Midbrain (tissue), 1 donor: Measurements from ENCODE around the gene NOCT.
A peak's percentile ranks its signal among the peaks of the same experiment; 100 is the strongest.
"Not testable (repeated sequence)": the region's sequence is repeated elsewhere in the genome, so short reads cannot be mapped to it uniquely, and the experiment has no call there.

Experiments used
- DNase-seq: peaks from one replicate; lab custom pipeline; 2025; lab: John Stamatoyannopoulos, UW

The NOCT gene

DNA sequence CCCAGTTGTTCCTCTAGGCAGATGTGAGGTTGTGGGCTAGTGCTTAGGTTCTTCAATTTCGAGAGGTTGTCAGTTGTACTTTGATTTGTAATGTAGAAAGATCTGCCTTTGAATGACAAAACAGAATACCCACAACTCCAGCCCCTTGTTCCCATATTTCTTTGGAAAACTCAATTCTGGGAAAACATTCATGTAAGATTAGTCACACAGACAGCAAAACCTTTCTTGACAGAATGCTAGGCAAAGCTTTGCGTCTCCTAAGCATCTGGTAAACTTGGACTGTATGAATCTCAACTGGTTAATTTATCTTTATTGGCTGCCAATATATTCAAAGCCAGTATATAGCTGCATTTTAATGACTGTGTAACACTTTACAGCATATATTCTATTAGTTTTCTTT, 34.9 kb downstream of the NOCT start:
- DNase-seq = no peak

DNA sequence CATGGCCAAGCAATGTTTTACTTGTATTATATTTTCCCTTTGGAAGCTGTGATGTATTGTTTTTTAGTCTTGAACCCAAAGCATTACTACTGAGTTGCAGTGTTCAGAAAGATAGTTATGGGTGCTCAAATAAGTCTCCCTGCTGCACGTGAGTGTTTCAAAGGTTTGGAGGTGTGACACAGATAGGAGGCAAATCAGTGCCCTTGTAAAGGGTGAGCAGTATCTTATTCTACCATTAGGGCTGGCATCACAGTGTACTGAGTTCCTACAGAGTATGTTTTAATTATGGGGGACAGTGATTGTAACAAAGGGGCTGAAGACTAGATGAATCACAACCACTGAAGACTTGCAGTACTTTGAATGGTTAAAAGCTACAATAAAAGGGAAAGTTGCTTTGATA, 38.3 kb downstream of the NOCT start:
- DNase-seq = no peak

DNA sequence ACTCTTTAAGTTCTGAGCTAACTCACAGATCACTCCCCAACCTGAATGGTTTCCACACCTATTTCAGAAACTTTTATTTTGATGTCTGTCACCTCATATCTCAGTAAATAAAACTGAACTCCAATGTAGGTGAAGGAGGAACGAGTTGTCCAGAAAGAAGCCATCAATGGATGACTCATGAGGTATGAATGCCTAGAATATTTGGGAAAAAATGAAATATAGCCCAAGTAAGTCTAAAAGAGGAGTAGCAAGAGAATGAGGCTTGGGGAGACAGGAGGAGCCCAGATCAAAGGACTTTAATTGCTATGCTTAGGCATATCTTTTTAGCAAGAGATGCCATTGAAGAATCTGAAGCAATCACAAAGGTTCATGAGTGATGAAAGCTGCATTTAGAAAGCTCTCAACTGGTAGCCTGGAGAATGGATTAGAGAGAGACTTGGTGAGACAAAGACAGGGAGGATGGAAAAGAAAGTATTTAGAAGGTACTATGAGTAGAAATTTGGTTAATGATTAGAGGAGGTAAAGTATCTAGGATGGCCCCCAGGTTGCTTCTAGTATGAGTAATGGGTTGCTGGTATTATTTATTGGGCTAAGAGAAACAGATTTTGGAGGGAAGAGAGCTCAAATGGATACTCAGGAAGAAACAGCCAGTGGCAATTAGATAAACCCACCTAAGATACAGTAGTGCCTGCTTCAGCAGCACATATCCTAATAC, 39.4 kb downstream of the NOCT start:
- DNase-seq = no peak

DNA sequence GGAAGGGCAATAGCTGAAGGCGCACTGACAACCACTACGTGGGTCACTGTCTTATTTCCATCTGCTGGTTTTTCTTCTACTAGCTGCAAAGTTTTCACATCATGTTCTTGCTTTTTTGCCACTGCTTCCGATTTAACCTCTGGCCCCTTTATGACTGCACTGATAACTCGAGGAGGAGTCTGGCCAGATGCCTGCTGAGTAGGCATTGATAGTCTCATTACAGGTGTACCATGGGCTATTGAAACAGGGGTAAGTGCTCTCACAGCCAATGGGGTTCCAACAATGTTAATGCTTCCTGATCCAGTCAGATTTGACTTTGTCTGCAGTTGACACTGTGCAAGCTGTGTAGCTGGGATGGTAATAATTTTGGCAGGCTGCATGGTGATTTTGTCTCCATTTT, 43.4 kb downstream of the NOCT start:
- DNase-seq = not testable (repeated sequence)

DNA sequence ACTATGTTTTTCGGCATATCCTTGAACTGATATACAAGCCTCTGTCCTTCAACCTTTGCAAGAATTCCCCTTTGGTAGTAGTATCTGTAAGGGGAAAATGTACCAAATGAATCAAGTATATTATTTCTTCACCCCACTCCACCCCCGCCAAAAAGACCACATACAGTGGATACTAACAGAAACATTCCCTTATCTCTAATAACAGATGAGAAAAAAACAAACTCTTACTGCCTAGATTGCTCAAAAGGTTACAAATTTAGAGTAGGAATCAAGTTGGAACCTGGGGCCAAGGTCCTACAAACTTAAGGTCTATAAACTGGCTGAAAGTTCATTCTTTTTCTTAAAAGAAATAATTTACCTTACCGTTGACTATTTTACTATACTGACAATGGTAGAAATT, 45.0 kb downstream of the NOCT start:
- no peak for DNase-seq

DNA sequence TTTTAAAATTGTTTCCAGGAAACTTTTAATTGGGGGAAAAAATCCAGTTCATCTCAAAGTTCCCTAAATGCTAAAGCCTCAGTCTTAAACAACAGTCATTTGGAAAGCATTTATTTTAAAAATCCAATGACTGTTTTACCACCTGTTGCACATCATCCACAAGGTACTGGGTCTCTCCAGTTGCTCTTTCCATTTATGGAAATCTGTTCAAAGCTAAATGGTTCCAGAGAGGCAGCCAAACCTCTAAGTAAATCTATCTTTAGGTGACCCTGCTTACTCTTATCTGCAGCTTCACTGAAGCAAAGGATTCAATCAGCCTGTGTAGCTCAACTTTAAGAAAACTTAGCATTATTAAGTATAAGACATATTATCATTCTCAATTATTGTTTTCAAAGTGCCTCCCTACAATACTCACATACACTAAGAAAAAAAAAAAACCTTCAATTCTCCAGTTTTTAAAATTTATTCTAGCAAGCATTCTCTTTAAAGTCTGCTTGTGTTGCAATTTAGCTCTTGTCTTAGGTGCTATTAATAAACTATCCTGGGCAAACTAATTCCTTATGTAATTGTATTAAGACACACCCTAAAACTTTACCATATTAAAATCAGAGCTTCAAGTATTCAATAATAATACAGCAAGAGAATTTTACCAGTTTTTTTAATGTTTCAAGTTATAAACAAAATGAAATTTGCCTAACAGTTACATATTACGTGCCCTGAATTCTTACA, 60.6 kb downstream of the NOCT start:
- DNase-seq = no peak

DNA sequence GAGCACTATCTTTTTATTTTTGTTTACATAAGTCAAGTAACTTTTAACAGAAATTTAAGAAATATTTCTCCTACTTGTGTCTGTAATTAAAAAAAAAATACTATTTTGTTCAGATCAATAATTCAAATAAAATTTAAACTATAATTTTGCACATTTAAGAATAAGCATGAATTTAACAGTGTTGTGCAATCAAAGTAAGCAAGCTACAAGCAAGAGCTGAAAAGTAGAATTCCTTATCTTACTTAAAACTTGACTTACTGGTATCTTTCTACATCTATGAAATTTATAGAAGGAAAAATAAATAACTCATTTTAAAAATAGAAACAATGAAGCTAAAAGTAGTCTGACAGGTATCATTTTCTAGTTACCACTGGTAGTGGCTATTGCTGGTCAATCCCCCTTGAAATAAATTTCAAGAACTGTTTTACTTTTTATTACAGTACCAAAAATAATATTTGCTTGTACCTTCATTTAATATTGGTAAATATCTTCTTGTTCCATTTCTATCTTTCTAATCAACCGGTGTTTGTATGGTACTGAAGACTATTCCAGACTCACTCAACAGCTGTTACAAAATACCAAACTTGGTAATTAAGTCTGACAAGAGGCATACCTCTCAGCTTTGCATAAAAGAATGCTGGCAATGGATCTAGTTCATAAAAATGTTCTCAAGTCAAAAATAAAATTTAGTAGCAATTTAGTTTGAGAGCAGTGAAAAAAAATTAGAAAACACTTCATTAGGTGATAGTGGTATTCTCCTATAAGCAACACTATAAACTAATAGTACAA, 62.2 kb downstream of the NOCT start:
- DNase-seq = no peak

DNA sequence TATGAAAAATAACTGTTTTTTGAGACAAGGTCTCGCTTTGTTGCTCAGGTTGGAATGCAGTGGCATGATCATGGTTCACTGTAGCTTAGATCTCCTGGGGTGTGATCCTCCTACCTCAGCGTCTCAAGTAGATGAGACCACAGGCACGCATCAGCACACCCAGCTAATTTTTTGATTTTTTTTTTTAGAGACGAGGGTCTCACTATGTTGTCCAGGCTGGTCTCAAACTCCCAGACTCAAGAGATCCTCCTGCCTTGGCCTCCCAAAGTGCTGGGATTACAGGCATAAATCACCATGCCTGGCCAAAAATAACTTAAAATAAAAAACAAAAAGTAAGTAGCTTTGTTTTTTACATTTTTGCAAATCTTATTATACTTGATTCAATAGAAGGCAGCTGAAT, 63.3 kb downstream of the NOCT start:
- DNase-seq = no peak

DNA sequence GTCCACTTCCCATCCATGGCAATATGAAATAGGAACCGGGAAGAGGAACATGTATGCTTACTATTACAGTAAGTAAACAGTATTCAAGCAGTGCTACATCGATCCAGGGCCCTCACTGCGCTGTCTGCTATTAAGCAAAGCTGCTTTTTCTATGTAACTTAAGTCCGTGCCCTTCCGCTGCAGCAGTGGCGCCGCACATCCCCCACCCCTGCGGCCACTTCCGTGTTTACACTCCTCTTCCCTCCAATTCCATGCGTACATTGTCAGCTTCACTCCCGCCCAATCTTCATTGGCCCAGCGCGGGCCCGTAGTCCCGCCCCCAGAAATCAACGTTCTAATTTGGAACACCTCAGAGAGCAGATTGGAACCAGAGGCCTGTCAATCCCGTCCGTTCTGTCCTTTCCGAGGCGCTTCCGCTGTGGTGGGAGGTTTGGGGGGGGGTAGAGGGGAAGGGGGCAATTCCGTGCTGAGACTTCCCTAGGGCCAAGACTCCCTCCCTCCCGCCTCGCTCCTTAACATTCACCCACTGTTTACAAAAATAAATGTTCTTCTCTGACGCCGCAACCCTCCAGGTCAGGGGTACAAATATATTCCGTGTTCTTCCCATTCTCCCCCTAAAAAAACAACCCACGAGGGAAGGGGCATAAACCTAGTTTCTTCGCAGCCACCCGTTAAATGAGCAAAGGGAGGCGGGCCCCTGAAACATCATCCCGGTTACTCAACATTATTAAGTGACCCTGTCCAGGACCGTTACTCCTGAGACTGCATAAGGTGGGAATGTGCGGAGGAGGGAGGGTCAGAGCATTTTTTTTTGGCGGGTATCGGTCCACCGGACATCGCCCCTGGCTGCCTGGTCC, 67.4 kb downstream of the NOCT start:
- peak; percentile 98 for DNase-seq

DNA sequence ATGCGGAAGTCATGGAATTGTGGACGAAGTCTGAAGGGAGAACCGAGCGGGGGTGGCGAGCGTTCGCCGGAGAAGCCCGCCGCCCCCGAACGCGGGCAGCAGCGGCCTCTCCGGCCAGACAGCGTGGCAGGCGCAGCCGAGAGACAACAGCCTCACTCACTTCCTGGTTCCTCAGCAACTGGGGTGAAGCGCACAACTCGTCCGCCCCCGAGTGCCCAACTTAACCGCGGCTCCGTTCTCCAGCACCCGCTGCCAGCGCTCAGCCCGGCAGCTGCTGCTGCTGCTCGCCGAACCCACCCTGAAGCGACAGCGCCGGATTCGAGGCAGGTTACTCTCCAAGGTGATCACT, 68.0 kb downstream of the NOCT start:
- DNase-seq = peak; percentile 81

DNA sequence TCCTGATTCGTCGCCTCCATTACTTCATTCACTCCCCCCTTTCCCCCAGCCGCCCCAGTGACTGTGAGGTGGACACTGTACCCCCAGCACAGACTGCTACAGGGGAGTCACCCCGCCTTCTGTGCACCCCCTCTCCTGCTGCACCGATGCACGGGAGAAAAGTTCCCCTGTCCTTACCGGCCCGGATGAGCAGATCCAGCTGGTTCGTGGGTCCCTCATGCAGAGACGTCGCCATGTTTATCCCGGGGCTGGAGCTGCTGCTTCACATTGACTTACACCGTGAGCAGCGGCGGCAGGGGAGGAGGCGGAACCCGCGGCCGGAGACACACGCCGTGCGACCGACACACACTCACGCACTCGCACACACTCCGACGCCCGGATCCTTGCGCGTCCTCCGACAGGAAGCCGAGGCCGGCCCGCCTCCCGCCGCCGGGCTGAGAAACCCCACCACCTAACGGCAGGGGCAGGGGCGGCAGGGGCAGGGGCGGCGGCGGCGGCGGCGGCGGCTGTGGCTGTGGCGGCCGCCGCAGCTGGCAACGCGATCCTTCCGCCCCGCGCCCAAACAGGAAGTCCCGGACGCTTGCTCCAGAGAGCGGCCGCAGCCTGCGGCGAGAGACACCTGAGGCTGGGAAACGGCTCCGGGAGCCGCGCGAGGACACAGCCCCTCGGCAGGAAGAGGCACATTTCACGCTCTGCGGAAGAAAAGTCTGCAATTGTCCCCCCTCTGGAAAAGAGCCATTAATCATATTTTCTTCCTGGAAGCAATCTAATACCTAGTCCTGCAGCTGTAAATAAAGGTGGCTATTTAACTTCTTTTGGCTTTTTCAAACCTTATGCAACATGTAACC, 68.6 kb downstream of the NOCT start:
- DNase-seq = peak; percentile 82

DNA sequence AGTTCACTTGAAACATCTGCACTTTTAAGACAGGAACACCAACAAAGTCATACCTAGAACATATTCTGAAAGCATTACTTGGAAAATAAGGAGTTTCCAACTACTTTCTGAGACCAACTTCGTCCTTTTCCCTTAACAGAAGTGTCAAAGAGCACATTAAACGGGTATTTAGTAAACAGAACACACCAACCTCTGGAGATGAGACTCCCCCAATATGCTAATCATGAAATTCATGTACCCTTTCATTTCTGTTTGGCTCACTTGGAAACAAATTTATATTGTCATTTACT, 69.2 kb downstream of the NOCT start:
- DNase-seq = peak; percentile 37

DNA sequence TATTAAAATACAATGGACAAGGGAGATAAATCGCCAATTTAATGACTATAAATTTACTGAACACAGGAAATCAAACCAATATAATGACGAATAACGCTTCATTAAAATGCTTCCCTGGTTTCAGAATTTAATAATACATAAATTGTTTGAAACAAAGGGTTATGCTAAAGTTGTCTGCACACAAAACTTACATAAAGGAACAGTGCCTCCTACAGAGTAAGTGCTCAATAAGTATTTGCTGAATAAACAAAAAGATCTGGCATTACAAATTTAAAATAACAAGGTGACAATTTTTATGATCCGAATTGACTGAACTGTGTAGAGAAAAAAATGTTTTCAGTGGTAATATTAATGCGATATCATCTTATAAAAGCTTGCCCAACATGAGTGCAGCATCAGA, 69.6 kb downstream of the NOCT start:
- no peak for DNase-seq

DNA sequence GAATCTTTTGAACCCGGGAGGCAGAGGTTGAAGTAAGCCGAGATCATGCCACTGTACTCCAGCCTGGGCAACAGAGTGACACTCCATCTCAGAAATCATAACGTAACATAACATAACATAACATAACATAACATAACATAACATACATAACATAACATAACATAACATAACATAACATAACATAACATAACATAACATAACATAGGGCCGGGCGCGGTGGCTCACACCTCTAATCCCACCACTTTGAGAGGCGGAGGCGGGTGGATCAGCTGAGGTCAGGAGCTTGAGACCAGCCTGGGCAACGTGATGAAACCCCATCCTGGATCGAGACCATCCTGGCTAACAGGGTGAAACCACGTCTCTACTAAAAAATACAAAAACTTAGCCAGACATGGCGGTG, 76.7 kb downstream of the NOCT start:
- DNase-seq = no peak
